Smooth muscle cell (in vitro differentiated cells): ENCODE results near the gene C2. TPM values are rescaled to one million over a fixed set of nuclear protein-coding genes. Genes with fewer than 3 reads are reported as not detected.
A peak's percentile ranks its signal among the peaks of the same experiment; 100 is the strongest.

Experiments
- DNase-seq: peaks from one replicate; lab custom pipeline; 2025; ENCODE audit not compliant: unreplicated experiment; lab: John Stamatoyannopoulos, UW
- H2AFZ ChIP-seq: fragments of 200-600 bp; sonication (generic); 2 replicates; pipeline ENCODE4 v1.6.0; 2016; ENCODE audit warnings: antibody characterized with exemption, low read depth, mild to moderate bottlenecking
- H3F3A ChIP-seq: fragments of 200-600 bp; sonication (generic); 2 replicates; pipeline ENCODE4 v1.6.0; 2017; ENCODE audit warnings: antibody characterized with exemption, low read depth
- H3K27ac ChIP-seq: fragments of 200-600 bp; sonication (generic); 2 replicates; pipeline ENCODE4 v1.5.1; 2016; ENCODE audit warnings: low read depth, mild to moderate bottlenecking
- H3K27me3 ChIP-seq: fragments of 200-600 bp; sonication (generic); 2 replicates; pipeline ENCODE4 v1.6.1; 2016; ENCODE audit warnings: low read depth, mild to moderate bottlenecking
- H3K36me3 ChIP-seq: fragments of 200-600 bp; sonication (generic); 2 replicates; pipeline ENCODE4 v1.5.1; 2016; ENCODE audit warnings: low read depth
- H3K4me1 ChIP-seq: fragments of 200-600 bp; sonication (generic); 2 replicates; pipeline ENCODE4 v1.5.1; 2016; ENCODE audit warnings: low read depth
- H3K4me2 ChIP-seq: fragments of 200-600 bp; sonication (generic); 2 replicates; pipeline ENCODE4 v1.6.0; 2016; ENCODE audit warnings: mild to moderate bottlenecking
- H3K4me3 ChIP-seq: fragments of 200-600 bp; sonication (generic); 2 replicates; pipeline ENCODE4 v1.5.1; 2016; ENCODE audit warnings: mild to moderate bottlenecking
- H3K79me2 ChIP-seq: fragments of 200-600 bp; sonication (generic); 2 replicates; pipeline ENCODE4 v1.6.0; 2016; ENCODE audit warnings: low read depth, mild to moderate bottlenecking
- H3K9ac ChIP-seq: fragments of 200-600 bp; sonication (generic); 2 replicates; pipeline ENCODE4 v1.6.0; 2016; ENCODE audit warnings: low read depth
- H3K9me3 ChIP-seq: fragments of 200-600 bp; sonication (generic); replicated peaks from 2 replicates; pipeline ENCODE4 v1.5.1; 2016; ENCODE audit warnings: low read depth
- H4K20me1 ChIP-seq: fragments of 200-600 bp; sonication (generic); 2 replicates; pipeline ENCODE4 v1.6.0; 2016; ENCODE audit warnings: low read depth
- CTCF ChIP-seq: fragments of 200-600 bp; sonication (generic); IDR thresholded peaks from 2 replicates; pipeline ENCODE4 v1.5.1; 2017; ENCODE audit warnings: borderline replicate concordance, mild to moderate bottlenecking, antibody characterized with exemption; ENCODE audit not compliant: insufficient read depth, poor library complexity, severe bottlenecking
- WGBS: methylation state at CpG from one replicate; pipeline ENCODE4 v1.1.7; 2016; ENCODE audit warnings: low lambda C conversion rate; 5-methylcytosine and 5-hydroxymethylcytosine counted together
- polyA plus RNA-seq: library from polyadenylated mRNA; unstranded; fragments of >200 nt; fragmentation: Nextera tagmentation; extraction: Ambion mirVana; gene quantifications from 2 replicates; pipeline ENCODE4 v1.2.1, GENCODE V29; 2016
- total RNA-seq: library from RNA; depleted of rRNA; stranded (reverse); fragments of >200 nt; gene quantifications from 2 replicates; pipeline ENCODE4 v1.2.3, GENCODE V29; 2014

C2 gene
- total and polyA plus RNA-seq, 2 experiments from 2014 or later, result 0.37 TPM; not detected in 1

GRCh38 chr6:31892821-31893220 lies 34.7 kb upstream of the C2 start:
- Histone ChIP-seq H3K36me3 (no peaks in the 10 kb centered on the region), H3K4me2 (no peak overlapping the region)
- WGBS, result 95% methylated on average over 6 of the region's 6 CpGs

GRCh38 chr6:31896493-31896855 lies 31.0 kb upstream of the C2 start:
- no peak overlapping the region for H3K27ac ChIP-seq
- H3K79me2 ChIP-seq, result no peaks in the 10 kb centered on the region
- no peak for DNase-seq
- H2AFZ ChIP-seq, result peak overlapping the region; percentile 64
- H4K20me1 ChIP-seq, result peaks cover 4% of the 10 kb centered on the region
- no peaks in the 10 kb centered on the region for H3K9me3 ChIP-seq
- peak overlapping the region; percentile 48 for H3K9ac ChIP-seq
- peaks cover 7% of the 10 kb centered on the region for H3K4me1 ChIP-seq
- WGBS, result 65% methylated on average over 4 of the region's 4 CpGs
- no peak for TF ChIP-seq CTCF
- no peaks in the 10 kb centered on the region for H3K36me3 ChIP-seq
- peak overlapping the region; percentile 98 for H3K4me2 ChIP-seq
- H3K4me3 ChIP-seq, result peak overlapping the region; percentile 84
- no peaks in the 10 kb centered on the region for H3K27me3 ChIP-seq
- no peaks in the 10 kb centered on the region for H3F3A ChIP-seq

More at GRCh38 chr6:31892821-31893220, 34.7 kb upstream of the C2 start:
- no peak for TF ChIP-seq CTCF
- no peak overlapping the region for H3K4me3 ChIP-seq
- H3F3A ChIP-seq, result no peaks in the 10 kb centered on the region
- no peaks in the 10 kb centered on the region for H4K20me1 ChIP-seq
- no peak for DNase-seq
- no peaks in the 10 kb centered on the region for H3K9me3 ChIP-seq
- no peaks in the 10 kb centered on the region for H3K79me2 ChIP-seq
- no peaks in the 10 kb centered on the region for H3K27me3 ChIP-seq
- H3K4me1 ChIP-seq, result no peaks in the 10 kb centered on the region
- H3K9ac ChIP-seq, result no peak overlapping the region
- no peak overlapping the region for H2AFZ ChIP-seq
- H3K27ac ChIP-seq, result no peak overlapping the region

GRCh38 chr6:31896856-31897611 lies 30.5 kb upstream of the C2 start:
- Histone ChIP-seq H3K4me3 (peak overlapping the region; percentile 84), H3K4me2 (peak overlapping the region; percentile 98), H3K9me3 (no peaks in the 10 kb centered on the region), H4K20me1 (peaks cover 4% of the 10 kb centered on the region), H3K4me1 (peaks cover 7% of the 10 kb centered on the region), H3K27me3 (no peaks in the 10 kb centered on the region), H3K79me2 (no peaks in the 10 kb centered on the region), H3F3A (no peaks in the 10 kb centered on the region), H3K9ac (peak overlapping the region; percentile 48), H3K36me3 (no peaks in the 10 kb centered on the region), H2AFZ (peak overlapping the region; percentile 64), H3K27ac (no peak overlapping the region)
- no peak for TF ChIP-seq CTCF
- DNase-seq, result no peak
- WGBS, result 21% methylated on average over 4 of the region's 62 CpGs
